Hepatic stellate cell (primary cell): ENCODE results near the gene FAM171A2.
A peak's percentile ranks its signal among the peaks of the same experiment; 100 is the strongest.

Source experiments
- DNase-seq: peaks from one replicate; pipeline ENCODE4 v3.0.0; 2011; ENCODE audit warnings: low spot score

The FAM171A2 gene

DNA sequence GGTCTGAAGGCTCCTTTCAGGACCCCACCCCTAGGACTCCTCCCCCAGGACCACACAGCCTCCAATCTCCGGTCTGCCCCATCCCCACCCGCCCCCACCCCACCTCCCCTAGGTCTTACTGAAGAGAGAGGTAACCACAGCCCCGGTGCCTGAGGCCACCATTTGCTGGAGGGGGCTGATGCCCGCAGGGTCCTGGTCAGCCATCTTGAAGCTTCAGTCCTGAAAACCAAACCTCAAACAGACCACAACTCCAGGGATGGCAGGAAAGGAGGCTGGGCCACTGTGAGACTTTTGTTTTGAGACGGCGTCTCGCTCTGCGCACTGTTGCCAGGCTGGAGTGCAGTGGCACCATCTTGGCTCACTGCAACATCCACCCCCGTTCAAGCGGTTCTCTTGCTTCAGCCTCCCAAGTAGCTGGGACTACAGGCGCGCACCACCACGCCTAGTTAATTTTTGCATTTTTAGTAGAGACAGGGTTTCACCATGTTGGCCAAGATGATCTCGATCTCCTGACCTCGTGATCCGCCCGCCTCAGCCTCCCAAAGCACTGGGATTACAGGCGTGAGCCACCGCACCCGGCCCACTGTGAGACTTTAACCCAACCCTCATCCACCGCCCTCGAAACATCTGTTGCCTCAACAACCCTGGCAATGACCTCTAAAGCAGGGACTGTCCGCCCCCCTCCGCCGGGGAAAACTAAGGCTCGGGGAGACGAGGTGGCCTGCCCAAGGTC is 40.1 kb downstream of the FAM171A2 start:
- DNase-seq, result no peak

DNA sequence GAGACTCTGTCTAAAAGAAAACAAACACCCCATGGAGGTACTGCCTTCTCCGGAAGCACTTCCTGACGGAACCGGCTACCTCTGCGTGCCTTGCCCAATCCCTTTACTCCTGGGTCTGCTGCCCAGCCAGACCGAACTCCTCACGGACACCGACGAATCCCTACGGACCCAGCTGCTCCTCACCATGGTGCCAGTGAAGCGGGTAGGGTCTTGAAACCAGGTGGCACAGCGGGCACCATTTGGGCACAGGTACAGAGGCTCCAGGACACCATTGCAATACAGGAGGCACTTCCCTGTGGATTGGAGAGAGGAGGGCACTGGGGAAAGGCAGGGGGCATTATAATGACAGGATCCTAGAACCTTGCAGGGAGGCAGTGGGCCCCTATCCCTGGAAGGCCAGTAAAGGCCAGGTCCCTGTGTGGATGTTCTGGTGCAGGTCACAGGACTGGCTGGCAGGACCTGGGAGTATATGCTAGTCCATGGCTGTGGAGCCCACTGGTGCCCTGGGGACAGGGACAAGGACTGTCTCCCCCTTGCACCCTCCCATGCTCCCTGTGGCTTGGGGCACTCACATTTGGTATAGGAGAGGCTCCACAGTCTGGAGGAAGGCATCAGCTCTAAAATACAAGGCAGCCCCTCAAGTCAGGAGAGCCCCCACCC is 41.3 kb downstream of the FAM171A2 start:
- DNase-seq, result no peak

DNA sequence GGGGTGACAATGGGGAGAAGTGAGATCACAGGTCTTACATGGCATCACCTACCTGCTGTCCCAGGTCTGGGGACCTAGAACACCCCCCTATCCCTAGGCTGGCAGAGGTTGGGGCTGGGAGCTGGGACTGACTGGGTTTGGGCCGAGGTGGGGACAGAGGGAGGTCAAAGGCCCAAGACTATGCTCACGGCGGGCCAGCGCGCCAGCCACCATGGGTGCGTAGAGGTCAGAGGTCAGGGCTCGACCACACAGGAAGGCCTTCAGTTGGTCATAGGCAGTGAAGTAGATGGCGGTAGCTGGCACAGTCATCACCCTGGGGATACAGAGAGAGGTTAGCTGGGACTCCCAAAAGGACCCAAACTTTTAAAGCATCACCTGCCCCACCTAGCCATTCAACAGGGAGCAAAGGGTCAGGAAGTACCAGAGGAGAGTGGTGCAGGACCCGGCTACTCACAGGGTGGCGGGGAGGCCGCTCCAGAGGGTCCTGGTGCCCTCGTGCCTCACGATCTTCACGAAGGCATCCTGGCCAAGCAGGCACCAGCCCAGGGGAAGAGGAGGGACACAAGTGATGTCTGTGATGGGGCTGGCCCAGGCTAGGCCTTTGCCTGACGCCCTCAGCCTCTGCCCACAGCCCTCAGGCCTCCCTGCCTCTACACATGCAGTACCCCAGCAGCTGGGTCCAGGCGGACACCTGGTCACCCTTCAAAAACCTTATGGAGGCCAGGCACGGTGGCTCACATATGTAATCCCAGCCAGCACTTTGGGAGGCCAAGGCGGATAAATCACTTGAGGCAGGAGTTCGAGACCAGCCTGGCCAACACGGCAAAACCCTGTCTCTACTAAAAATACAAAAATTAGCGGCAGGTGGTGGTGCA is 42.2 kb downstream of the FAM171A2 start:
- DNase-seq, result no peak

DNA sequence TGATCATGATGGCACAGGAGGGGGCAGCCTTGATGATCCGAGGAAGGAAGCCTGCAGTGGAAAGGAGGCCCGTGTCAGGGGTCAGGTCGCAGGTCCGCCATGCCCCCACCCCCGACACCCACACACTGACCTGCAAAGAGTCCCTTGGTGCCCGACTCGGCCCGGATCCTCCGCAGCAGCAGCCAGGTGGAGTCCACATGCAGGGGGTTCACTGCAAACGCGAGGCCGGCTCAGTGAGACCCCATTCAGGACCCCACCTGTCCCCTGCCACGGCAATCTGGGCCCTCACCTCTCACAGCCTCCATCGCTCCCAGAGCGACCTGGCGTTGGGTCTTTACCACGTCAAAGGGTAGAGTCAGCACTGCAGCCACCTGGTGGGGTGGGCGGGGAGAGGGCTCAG is 43.6 kb downstream of the FAM171A2 start:
- no peak for DNase-seq

DNA sequence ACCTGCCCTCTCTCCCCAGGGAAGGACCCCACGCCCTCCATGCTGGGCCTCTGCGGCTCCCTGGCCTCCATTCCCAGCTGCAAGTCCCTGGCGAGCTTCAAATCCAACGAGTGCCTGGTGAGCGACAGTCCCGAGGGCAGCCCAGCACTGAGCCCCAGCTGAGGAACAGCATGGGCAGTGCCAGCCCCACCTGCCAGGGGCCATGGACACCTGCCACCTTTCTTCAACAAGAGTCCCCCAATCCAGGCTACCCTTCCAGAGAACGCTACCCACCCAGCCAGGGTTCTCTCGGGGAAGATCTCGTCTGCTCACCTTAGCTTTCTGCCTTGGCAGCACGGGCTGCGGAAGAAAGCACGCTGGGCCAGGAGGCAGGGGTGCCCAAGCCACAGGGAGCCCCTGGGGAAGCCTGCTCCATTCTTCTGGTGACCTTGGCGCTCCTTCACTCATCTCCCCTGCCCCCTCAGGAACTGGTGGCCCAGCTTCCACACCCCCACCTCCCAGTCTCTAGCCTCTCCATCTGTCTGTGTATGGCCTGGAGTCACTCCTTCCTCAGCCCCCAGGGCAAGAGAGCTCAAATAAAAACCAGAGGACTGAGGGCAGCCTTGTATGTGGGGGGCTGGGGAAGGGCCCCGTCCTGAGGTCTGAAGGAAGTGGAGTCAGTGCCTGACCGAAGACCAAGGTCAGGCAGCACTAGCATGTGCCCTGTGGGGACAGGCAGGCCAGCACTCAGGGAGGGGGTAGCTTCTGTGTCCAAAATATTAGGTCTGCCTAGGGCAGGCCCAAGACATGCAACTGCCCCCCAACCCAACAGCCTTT is 45.4 kb downstream of the FAM171A2 start:
- DNase-seq, result no peak

DNA sequence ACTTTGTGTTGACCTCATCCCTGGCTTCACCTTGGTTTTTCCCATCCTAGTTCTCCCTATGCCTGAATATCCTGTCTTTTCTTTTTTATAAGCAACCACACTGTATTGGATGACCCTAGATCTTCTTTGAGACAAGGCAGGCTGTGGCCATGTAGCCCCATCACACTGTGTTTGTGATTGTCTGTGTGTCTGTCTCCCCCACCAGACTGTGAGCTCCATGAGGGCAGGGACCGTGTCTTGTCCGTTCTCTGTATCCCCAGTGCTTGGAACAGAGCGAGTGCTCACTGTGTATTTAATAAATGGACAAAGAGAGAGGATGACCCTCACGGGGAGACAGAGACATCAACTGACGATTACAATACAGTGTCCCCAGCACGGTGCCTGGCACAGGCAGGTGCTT is 46.1 kb downstream of the FAM171A2 start:
- DNase-seq, result no peak

DNA sequence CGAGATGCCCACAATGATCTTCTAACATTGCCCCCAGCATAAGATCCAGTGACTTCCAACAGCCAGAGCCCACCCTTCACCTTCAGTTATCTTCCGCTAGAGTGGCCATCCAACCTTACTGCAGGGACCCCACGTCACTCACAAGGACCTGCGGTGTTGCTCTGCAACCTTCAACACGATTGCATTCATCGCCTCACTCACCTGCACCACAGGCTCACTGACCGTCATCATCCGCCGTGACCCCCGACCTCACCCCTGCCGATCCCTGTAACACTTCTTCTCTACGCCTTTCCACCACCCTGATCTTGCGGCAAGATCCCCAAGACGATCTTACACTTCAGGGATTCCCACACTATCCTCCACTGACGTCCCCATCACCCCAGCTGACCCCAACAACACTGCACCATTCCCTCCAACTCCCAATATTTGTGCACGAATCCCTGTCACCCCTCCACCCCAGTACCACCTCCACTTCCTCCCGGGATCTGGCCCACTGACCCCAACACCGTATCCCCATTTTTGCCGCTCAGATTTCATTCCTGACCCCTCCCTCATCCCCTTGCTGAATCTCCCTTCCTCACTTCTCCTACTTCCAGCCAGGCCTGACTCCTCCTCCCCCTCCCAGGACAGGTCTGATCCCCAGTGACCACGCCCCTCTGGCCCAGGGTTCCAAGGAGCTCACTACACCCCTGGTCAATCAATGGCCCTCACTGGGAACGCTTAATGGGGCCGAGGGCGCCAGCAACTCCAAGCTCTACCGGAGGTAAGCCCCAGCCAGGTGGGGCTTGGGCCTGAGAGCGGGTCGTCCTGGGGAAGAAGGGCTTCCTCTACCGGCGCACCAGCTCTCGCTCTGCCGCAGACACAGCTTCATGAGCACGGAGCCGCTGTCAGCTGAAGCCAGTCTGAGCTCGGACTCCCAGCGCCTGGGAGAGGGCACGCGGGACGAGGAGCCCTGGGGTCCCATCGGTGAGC is 47.6 kb downstream of the FAM171A2 start:
- DNase-seq, result no peak

DNA sequence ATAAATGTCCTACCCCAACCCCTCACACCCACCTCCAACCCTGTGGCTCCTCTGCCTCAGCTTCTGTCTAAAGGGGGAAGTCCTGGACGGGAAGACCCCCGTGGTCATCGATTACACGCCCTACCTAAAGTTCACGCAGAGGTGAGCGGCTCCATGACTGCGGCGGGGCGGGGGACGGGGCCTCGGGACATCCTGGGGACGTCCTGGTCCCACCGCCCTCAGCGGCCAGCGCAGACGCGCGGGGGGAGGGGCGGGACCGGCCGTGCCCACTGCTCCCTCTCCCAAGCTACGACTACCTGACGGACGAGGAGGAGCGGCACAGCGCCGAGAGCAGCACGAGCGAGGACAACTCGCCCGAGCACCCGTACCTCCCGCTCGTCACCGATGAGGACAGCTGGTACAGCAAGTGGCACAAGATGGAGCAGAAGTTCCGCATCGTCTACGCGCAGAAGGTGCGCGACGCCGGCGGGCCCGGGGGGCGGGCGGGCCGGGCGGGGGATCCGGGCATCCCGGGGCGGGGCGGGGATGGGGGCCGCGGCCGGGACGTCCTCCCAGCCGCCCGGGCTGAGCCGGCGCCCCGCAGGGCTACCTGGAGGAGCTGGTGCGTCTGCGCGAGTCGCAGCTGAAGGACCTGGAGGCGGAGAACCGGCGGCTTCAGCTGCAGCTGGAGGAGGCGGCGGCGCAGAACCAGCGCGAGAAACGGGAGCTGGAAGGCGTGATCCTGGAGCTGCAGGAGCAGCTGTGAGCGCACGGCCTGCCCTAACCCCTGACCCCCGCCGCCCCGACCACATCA is 48.6 kb downstream of the FAM171A2 start:
- peak; percentile 69 for DNase-seq

DNA sequence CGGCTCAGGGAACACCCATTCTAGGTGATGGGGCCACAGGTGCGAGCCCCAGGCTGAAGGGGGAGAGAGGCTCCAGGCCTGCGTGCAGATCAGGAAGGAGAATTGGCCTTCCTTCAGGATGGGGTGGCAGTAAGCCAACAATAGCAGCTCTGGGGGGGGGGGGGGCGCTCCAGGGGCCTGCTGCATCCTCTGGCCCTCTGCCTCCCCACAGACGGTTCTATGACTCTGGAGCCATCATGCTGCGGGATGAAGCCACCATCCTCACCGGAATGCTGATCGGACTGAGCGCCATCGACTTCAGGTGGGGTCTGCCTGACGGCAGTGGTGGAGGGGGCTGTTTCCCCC is 49.2 kb downstream of the FAM171A2 start:
- no peak for DNase-seq

DNA sequence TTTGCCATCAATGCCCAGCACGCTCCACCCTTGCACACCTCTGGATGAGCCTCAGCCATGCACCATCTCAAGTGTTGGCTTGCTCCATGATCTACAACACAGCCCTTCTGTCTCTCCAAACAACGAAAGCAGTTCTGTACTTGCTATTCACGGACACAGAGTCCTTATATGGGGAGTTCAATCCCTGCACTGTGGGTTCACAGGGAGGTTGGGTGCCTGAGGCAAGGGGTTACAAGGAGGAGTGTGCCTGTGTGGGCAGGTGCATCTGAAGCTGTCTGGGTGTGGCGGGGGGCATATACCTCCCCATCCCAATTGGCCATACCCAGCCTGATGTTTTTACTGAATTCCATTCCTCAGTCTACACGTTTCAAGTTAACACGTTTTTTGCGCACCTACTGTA is 49.6 kb downstream of the FAM171A2 start:
- DNase-seq, result no peak

DNA sequence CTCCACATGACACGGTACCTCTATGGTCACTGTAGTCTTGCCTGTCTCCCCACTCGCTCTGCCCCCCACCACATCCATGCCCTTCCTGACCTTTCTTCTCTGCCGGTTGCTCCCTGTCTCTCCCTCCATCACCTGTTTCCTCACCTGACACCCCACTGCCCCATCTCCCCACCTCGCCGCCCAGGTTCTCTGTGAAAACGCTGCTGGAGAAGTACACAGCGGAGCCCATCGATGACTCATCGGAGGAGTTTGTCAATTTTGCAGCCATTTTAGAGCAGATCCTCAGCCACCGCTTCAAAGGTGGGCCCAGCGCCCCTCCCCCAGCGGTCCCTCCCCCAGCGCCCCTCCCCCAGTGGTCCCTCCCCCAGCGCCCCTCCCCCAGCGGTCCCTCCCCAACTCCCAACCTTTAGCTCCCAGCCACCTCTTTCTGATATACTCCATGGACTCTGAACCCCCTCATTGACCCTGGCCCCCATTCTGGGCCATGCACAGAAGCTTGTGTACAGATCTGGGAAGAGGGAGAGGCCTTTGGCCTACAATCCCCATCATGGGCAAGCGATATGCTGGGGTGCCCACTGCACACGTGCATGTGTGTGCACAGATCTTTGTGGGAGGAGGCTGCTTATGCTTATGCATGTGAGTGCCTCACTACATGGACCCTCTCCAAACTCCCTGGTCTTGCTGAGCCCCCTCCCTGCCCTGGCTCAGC is 51.1 kb downstream of the FAM171A2 start:
- DNase-seq, result no peak

DNA sequence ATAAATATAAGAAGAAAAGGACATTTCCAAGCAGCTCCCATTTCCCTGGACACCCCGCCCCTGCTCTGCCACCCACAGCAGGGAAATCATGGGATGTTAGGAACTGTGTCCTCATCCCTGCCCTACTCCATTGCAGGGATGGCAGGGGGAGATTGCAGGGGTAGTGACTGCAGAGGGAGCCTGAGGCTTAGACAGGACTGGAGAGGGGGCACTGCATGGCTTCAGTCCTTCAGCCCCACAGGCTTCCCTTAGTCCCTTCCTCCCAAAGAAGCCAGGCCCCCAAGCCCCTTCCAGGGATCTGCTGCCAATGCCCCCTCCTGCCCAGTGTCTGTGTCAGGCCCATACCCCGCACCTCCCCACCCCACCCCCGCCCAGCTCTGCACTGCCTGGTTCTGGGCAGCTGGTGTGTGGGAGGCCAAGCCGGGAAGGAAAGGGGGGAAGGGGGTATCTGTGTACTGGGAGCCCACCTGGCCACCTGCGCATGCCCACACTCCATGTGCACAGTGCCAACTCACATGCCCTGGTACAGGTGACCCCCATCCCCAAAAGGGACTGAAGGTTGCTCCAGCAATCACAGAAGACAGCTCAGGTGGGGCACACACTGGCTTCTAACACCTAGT is 52.0 kb downstream of the FAM171A2 start:
- DNase-seq, result no peak

DNA sequence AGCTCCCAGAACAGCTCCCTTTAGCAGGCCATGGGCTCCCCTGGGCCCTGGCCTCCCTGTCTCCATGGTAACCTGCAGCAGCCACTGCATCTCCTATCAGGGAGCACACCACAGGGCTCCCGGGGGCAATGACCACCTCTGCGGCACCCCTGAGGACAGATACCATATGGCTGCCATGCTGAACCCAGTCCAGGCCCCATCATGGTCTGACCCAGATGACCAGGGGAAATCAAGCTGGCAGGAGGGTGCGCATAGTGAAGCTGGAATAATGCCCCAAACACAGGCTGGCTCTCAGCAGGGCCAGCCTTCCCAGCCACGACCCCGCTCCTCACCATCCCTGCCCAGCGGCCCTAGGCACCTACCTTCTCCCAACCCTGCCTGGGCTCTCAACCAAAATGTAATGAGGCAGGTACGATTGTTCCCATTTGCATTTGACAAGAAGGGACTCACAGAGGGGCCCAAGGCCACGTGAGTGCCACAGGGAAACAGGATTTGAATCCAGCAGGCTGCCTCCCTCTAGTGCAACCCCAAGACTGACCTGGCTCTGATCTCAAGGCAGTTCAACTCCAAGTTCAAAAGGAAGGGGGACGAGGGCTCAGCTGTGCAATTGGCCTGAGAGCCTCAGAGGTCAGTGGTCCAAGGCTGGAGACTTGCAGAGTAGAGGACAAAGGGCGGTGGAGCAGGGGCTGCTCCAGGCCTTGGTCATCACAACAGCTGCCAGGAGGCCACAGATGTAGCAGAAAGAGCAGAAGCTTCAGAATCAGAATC is 52.9 kb downstream of the FAM171A2 start:
- DNase-seq, result no peak

DNA sequence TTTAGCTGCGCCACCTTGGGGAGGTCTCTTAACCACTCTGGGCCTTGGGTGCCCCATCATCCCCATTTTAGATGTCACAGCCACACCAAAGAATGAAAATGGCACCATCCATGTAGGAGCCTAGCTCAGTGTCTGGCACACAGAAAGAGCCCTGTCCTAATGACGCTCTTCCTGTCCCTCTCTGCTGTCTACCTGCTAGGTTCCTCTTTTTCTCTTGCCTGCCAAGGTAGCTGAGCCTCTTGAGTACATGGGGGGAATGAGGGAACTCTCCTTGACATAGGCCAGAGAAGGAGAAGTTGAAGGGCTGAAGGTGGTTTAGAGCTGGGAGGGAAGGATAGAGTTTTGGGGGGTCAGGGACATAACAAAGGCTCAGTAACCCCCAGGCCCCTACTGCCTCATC is 53.5 kb downstream of the FAM171A2 start:
- no peak for DNase-seq

DNA sequence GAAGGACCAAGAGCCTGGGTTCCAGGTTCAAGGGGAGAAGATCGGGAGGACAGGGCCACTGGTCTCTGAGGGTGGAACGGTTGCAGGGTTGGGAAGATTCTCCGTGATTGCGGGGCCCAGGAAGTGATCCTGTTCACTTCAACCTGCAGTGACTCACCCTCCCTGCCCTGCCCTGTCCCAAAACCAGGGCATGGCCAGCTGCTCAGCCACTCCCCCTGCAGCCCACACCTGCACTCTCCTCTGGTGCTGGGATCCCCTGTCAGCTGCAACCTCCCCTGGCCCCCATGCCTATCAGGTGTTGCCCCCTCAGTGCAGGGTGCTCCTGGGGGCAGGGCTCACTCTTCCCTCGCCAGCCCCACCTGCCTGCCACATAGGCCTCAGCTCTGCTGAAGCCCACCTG is 54.2 kb downstream of the FAM171A2 start:
- DNase-seq, result no peak

DNA sequence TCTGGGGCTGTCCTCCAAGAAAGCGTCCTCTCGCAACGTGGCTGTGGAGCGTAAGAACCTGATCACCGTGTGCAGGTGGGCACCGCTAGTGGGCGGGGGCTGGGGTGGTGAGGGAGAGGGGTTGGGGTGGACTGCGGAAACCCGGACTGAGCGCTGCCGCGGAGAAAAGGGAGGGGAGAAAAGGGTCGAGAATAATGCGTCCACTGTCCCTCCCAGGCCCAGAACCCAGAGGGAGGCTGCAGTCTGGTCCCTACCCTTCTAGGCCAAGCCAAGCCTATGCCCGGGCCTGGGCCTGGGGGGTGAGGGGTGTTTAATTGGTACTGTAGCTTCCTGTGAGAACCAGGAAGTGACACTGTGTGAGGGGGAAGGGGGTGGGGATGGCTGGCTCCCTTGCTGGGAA is 54.8 kb downstream of the FAM171A2 start:
- DNase-seq, result no peak

DNA sequence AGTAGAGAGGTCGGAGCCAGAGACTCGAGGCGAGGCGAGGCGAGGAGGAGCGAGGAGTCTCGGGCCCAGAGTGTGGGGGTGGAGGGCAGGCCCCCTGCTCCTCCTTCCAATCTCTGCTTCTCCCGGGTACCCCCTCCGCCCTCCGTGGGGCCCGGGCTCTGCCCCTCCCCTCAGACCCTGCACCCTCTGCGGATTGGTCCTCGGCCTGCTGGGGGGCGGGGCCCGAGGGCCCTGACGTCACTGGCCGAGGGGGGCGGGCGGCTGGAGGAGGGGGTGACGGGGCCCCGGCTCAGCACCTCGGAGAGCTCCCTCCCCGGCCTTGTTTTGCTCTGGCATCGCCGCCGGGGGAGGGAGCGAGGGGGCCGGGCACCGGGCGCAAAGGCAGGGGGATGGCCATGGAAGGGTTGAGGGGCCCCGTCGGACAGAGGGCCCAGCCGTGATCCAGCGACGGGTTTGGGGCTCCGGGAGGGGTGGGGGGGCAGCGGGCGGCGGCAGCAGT is 55.3 kb downstream of the FAM171A2 start, which contains the start of gene RUNDC3A:
TSS of gene RUNDC3A (plus strand) at position 282 of the 499 bp plus-strand sequence. CDS start 232 bp downstream, outside the sequence.
- DNase-seq, result peak; percentile 93
